HG03571 (cell line): ENCODE data around the gene ZNF316.

Experiments
- ATAC-seq: cut with Tn5 transposase; IDR thresholded peaks from one replicate; pipeline ENCODE4 v1.9.1; 2021; ENCODE audit not compliant: unreplicated experiment

Gene ZNF316

DNA sequence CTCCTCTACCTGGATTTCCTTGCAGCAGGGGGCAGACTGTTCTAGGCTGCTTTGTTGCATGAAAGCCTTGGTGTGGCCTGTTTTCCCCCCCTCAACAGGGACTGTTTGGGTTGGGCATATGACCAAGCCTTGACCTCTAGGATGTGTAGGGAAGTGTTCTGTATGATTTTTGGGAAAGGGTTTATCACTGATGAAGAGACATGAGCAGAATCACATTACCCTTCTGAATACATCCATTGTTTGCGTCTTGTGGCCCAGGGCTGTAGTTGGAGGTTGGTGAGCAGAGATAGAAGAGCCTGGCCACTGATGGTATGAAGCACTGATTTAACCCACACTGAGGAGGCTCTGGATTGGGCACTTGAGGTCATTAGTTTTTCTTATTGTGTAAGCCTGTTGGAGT lies 43.0 kb downstream of the ZNF316 start:
- ATAC-seq: no peak

DNA sequence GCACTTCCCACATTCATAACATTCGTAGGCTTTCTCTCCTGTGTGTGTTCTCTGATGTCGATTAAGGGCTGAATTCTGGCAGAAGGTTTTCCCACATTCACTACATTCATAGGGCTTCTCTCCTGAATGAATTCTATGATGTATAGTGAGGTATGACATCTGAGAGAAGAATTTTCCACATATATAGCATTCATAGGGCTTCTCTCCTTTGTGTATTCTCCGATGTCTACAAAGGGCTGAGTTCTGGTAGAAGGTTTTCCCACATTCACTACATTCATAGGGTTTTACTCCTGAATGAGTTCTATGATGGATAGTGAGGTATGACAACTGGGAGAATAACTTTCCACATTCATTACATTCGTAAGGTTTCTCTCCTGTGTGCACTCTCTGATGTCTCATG lies 54.0 kb downstream of the ZNF316 start:
- ATAC-seq: no peak

DNA sequence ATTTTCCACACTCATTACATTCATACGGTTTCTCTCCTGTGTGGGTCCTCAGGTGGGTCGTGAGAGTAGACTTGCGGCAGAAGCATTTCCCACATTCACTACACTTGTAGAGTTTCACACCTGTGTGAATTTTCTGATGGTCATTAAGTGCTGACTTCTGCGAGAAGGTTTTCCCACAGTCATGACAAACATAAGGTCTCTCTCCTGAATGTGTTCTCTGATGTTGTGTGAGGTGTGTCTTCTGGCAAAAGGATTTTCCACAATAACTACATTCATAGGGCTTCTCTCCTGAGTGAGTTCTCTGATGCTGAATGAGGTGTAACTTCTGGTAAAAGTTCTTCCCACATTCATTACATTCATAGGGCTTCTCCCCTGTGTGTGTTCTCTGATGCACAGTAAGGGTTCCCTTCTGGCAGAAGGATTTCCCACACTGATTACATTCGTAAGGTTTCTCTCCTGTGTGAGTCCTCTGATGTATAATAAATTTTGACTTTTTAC lies 54.5 kb downstream of the ZNF316 start:
- no peak for ATAC-seq

DNA sequence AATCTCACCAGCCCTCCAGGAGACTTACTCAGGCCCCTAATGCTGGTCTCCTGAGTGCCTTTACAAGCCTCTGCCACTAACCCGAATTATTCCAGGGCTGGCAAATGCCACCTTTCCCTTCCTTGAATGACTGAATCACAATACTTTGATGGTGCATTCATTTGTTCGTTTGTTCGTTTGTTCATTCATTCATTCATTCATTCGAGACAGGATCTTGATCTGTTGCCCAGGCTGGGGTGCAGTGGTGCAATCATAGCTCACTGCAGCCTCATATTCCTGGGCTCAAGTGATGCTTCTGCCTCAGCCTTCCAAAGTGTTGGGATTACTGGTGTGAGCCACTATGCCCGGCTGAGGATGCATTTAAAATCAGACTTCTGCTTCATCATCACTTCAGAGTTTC lies 63.7 kb downstream of the ZNF316 start:
- no peak for ATAC-seq

DNA sequence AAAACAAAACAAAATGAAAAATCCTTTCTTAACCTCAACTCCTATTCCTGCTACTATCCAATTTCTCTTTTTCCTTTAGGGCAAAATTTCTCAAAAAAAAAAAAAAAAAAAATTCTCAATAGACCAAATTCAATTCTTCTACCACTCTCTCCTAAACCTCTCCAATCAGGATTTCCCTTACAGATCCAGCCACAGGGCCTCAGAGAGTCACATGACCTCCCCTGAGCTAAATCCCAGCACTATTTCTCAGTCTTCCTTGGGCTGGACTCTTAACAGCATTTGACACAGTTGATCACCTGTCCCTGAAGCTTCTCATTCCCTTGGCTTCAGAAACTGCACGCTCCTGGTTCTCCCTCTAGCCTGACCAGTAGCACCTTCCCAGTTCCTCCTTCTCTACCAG lies 64.7 kb downstream of the ZNF316 start:
- no peak for ATAC-seq
